Fibroblast of the aortic adventitia (primary cell): ENCODE results near the gene R3HDM4. TPM values are rescaled to one million over a fixed set of nuclear protein-coding genes. Genes with fewer than 3 reads are reported as not detected.
"Not testable (repeated sequence)": the region's sequence is repeated elsewhere in the genome, so short reads cannot be mapped to it uniquely, and the experiment has no call there.

Experiments used
- DNase-seq: peaks from one replicate; pipeline ENCODE4 v3.0.0-alpha.2; 2010; ENCODE audit warnings: low read depth
- H3K4me3 ChIP-seq: 2 replicates; pipeline ENCODE4 v1.5.1; 2011; ENCODE audit warnings: low read depth, mild to moderate bottlenecking, control low read depth, low read length, moderate library complexity
- total RNA-seq: library from RNA; depleted of rRNA; stranded (reverse); fragments of >200 nt; gene quantifications from 2 replicates; pipeline ENCODE4 v1.2.3, GENCODE V29; 2012; ENCODE audit warnings: low replicate concordance
- TF ChIP-seq, protein P1 (sequence below): IDR thresholded peaks from 2 replicates; pipeline ENCODE4 v1.5.1; 2011; ENCODE audit warnings: mild to moderate bottlenecking, low read length, control low read depth, inconsistent platforms; ENCODE audit not compliant: insufficient read depth

Gene R3HDM4
- total RNA-seq, 1 donor: 25.8 TPM

DNA sequence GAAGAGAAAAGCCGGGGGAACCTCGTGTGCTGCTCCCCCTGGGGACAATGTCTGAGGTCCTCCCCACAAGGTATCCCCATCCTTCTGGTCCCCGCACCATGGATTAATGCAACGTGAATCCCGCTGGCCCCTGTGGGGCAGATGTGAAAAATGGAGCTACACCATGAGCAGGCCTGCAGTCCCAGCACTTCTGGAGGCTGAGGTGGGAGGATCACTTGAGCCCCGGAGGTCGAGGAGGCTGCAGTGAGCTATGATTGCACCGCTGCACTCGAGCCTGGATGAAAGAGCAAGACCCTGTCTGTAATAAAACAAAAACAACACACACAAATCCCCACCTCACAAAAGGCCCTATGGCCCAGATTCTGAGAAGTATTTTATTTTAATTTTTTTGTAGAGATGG, 54.7 kb downstream of the R3HDM4 start:
- TF ChIP-seq, protein P1, sequence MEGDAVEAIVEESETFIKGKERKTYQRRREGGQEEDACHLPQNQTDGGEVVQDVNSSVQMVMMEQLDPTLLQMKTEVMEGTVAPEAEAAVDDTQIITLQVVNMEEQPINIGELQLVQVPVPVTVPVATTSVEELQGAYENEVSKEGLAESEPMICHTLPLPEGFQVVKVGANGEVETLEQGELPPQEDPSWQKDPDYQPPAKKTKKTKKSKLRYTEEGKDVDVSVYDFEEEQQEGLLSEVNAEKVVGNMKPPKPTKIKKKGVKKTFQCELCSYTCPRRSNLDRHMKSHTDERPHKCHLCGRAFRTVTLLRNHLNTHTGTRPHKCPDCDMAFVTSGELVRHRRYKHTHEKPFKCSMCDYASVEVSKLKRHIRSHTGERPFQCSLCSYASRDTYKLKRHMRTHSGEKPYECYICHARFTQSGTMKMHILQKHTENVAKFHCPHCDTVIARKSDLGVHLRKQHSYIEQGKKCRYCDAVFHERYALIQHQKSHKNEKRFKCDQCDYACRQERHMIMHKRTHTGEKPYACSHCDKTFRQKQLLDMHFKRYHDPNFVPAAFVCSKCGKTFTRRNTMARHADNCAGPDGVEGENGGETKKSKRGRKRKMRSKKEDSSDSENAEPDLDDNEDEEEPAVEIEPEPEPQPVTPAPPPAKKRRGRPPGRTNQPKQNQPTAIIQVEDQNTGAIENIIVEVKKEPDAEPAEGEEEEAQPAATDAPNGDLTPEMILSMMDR: no peak
- H3K4me3 ChIP-seq: no peak overlapping the region
- no peak for DNase-seq

DNA sequence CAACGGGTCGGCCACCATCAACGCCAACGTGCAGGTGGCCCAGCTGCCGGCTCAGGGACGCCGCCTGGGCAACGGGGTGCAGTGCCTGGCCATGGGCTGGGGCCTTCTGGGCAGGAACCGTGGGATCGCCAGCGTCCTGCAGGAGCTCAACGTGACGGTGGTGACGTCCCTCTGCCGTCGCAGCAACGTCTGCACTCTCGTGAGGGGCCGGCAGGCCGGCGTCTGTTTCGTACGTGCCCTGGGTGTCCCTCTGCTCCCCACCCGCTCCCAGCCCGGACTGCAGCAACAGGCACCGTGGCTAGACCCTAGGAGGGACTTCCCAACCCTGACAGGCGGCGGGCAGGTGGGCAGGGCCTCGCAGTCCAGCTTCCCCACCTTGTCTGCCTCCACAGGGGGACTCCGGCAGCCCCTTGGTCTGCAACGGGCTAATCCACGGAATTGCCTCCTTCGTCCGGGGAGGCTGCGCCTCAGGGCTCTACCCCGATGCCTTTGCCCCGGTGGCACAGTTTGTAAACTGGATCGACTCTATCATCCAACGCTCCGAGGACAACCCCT, 57.4 kb downstream of the R3HDM4 start:
- no peak for DNase-seq
- TF ChIP-seq, protein P1: no peak
- no peak overlapping the region for H3K4me3 ChIP-seq

DNA sequence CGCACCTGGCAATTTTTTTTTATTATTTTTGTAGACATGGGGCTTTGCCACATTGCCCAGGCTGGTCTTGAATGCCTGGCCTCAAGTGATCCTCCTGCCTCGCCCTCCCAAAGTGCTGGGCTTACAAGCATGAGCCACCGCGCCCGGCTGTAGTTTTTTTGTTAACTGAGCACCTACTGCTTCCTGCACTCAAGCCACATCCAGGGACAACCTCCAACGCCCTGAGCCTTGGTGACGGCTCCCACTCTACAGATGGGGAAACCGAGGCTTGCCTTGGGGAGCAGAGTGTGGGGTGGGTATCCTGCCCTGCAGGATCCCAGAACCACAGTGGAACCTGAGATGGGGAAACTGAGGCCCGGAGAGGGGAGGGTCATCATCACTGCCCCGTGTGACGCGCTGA, 57.9 kb downstream of the R3HDM4 start:
- DNase-seq: no peak
- TF ChIP-seq, protein P1: no peak
- no peak overlapping the region for H3K4me3 ChIP-seq

DNA sequence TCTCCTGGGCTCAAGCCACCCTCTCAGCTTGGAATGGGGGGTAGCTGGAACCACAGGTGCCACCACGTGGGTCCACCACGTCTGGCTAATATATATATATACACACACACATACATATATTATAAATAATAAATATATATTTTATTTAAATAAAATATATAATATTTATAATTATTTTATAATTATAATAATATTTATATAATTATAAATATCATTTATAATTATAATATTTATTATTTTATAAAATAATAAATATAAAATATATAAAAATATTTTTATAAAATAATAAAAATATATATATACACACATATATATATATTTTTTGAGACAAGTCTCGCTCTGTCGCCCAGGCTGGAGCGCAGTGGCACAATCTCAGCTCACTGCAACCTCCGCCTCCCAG, 58.5 kb downstream of the R3HDM4 start:
- H3K4me3 ChIP-seq: no peak overlapping the region
- no peak for DNase-seq
- TF ChIP-seq, protein P1: no peak

DNA sequence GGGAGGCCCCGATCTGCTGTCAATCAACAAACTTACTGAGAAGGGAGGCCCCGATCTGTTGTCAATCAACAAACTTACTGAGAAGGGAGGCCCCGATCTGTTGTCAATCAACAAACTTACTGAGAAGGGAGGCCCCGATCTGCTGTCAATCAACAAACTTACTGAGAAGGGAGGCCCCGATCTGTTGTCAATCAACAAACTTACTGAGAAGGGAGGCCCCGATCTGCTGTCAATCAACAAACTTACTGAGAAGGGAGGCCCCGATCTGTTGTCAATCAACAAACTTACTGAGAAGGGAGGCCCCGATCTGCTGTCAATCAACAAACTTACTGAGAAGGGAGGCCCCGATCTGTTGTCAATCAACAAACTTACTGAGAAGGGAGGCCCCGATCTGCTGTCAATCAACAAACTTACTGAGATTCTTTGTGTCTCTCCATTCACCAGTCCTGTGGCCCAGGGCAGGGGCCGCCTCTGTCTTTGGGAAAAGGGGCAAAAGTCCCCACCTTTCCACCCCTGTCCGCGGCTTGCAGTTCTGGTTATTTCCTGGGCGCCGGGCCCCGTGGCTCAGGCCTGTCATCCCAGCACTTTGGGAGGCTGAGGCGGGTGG, 59.3 kb downstream of the R3HDM4 start:
- not testable (repeated sequence) for DNase-seq, H3K4me3 ChIP-seq

DNA sequence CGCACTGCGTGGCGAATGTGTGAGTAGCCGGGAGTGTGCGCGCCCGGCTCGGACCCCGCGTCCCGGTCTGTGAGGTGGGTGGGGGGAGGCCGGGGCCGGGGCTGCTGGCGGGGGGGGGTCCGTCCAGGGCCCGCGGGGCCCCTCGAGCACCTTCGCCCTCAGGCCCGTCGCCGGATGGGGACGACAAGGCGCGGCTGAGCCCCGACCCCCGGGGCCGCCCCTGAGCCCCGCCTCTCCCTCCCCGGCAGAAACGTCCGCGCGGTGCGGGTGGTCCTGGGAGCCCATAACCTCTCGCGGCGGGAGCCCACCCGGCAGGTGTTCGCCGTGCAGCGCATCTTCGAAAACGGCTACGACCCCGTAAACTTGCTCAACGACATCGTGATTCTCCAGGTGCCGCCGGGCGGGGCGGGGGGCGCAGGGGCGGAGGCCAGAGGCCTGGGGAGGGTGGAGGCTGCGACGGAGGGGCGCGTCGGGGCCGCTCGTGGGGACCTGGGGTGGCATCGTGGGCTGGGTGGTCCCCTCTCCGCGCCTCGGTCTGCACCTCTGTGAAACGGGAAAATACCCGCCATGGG, 59.9 kb downstream of the R3HDM4 start:
- TF ChIP-seq, protein P1: no peak
- no peak overlapping the region for H3K4me3 ChIP-seq
- no peak for DNase-seq

DNA sequence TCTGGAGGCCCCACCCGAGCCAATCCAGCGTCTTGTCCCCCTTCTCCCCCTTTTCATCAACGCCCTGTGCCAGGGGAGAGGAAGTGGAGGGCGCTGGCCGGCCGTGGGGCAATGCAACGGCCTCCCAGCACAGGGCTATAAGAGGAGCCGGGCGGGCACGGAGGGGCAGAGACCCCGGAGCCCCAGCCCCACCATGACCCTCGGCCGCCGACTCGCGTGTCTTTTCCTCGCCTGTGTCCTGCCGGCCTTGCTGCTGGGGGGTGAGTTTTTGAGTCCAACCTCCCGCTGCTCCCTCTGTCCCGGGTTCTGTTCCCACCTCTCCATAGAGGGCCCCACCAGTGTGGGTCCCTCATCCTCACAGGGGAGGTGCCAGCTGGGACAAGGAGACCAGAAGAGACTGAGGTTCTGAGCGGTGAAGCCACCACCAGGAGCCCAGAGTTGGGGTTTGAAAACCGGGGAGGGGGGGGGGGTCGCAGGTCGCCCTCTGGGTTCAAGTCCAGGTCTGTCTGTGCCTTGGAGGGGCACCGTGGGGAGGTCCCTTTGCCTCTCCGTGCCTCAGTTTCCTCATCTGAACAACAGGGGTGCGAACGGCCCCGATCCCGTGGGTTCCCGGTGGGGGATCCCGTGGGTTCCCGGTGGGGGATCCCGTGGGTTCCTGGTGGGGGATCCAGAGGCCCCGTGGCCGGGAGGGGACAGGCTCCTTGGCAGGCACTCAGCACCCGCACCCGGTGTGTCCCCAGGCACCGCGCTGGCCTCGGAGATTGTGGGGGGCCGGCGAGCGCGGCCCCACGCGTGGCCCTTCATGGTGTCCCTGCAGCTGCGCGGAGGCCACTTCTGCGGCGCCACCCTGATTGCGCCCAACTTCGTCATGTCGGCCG, 60.6 kb downstream of the R3HDM4 start, which contains the start of gene ELANE:
Gene ELANE, plus strand, starts transcription at position 168 of the 878 bp plus-strand sequence. Its CDS starts 26 bp downstream, at position 194.
- no peak for DNase-seq
- TF ChIP-seq, protein P1: no peak
- no peak within 1 kb of the TSS for H3K4me3 ChIP-seq
